SU-DHL-6 (cell line): ENCODE measurements around the gene TCF23.

Source experiments
- EZH2phosphoT487 ChIP-seq: fragments of 200-600 bp; sonication (generic), shearing (Covaris generic); conservative IDR thresholded peaks from 2 replicates; pipeline ENCODE4 v1.6.1; 2018; ENCODE audit warnings: mild to moderate bottlenecking, antibody characterized with exemption, low read length, moderate library complexity, mixed read lengths
- TF ChIP-seq, protein P1 (sequence below): fragments of 200-600 bp; sonication (generic); IDR thresholded peaks from one replicate; pipeline ENCODE4 v1.5.1; 2017; ENCODE audit warnings: antibody characterized with exemption, mild to moderate bottlenecking, low read length, moderate library complexity; ENCODE audit not compliant: insufficient read depth, poor library complexity, severe bottlenecking

- TF ChIP-seq, protein P1, sequence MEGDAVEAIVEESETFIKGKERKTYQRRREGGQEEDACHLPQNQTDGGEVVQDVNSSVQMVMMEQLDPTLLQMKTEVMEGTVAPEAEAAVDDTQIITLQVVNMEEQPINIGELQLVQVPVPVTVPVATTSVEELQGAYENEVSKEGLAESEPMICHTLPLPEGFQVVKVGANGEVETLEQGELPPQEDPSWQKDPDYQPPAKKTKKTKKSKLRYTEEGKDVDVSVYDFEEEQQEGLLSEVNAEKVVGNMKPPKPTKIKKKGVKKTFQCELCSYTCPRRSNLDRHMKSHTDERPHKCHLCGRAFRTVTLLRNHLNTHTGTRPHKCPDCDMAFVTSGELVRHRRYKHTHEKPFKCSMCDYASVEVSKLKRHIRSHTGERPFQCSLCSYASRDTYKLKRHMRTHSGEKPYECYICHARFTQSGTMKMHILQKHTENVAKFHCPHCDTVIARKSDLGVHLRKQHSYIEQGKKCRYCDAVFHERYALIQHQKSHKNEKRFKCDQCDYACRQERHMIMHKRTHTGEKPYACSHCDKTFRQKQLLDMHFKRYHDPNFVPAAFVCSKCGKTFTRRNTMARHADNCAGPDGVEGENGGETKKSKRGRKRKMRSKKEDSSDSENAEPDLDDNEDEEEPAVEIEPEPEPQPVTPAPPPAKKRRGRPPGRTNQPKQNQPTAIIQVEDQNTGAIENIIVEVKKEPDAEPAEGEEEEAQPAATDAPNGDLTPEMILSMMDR = no peak
- no peak for TF ChIP-seq EZH2phosphoT487
Measured at GRCh38 chr2:27134781-27135477, 13.9 kb upstream of the TCF23 start.
